CD1c-positive myeloid dendritic cell (primary cell): ENCODE results near the gene SLC25A24.

ENCODE experiments used
- DNase-seq: peaks from one replicate; pipeline ENCODE4 v3.0.0-alpha.2; 2016; ENCODE audit errors: extremely low spot score

Gene SLC25A24

GRCh38 chr1:108106775-108107174 lies 93.4 kb downstream of the SLC25A24 start:
- no peak for DNase-seq

GRCh38 chr1:108100148-108100547 lies 100.0 kb downstream of the SLC25A24 start:
- no peak for DNase-seq

GRCh38 chr1:108097018-108097417 lies 103.1 kb downstream of the SLC25A24 start:
- DNase-seq = no peak

GRCh38 chr1:108096089-108096488 lies 104.1 kb downstream of the SLC25A24 start:
- no peak for DNase-seq

- DNase-seq = no peak
Measured at GRCh38 chr1:108089477-108089876, 110.7 kb downstream of the SLC25A24 start.

- DNase-seq = no peak
Measured at GRCh38 chr1:108085628-108086027, 114.5 kb downstream of the SLC25A24 start.

GRCh38 chr1:108084866-108085477 lies 115.2 kb downstream of the SLC25A24 start:
- no peak for DNase-seq
